Activated CD8-positive, alpha-beta memory T cell treated with anti-CD3 and anti-CD28 coated beads for 4 hours (primary cell): Measurements from ENCODE around the gene CAMTA2.

Experiments
- DNase-seq, 2 donors: peaks; one replicate each; pipeline ENCODE4 v3.0.0-alpha.2; 2020; ENCODE audit warnings: low read depth in 2 of 2

Gene CAMTA2

GRCh38 chr17:4948166-4948930, 39.1 kb downstream of the CAMTA2 start, which contains the start of gene PFN1:
Gene PFN1 (minus strand): TSS chr17:4948530. CDS start chr17:4948394, 136 bp downstream.
- peak; percentile 79 to 85 for DNase-seq

GRCh38 chr17:4947411-4948165, 39.9 kb downstream of the CAMTA2 start:
- DNase-seq: no peak

GRCh38 chr17:4947010-4947410, 40.5 kb downstream of the CAMTA2 start:
- DNase-seq: no peak

- DNase-seq: no peak
Observed at GRCh38 chr17:4946312-4946976, 41.0 kb downstream of the CAMTA2 start.

GRCh38 chr17:4945944-4946280, 41.6 kb downstream of the CAMTA2 start:
- no peak for DNase-seq

- DNase-seq: peak; percentile 73 to 74
Observed at GRCh38 chr17:4945176-4945943, 42.1 kb downstream of the CAMTA2 start.

- no peak for DNase-seq
Observed at GRCh38 chr17:4944554-4945175, 42.8 kb downstream of the CAMTA2 start.

GRCh38 chr17:4944163-4944553, 43.3 kb downstream of the CAMTA2 start:
- DNase-seq: no peak

- DNase-seq: no peak
Observed at GRCh38 chr17:4942760-4943508, 44.5 kb downstream of the CAMTA2 start.

- no peak for DNase-seq
Observed at GRCh38 chr17:4941319-4941610, 46.2 kb downstream of the CAMTA2 start.

- no peak for DNase-seq
Observed at GRCh38 chr17:4940555-4941318, 46.7 kb downstream of the CAMTA2 start.

- DNase-seq: peak; percentile 88 to 95
Observed at GRCh38 chr17:4939796-4940554, 47.5 kb downstream of the CAMTA2 start, which contains the start of the genes RNF167 and SLC25A11. Gene RNF167 (plus strand): TSS chr17:4940268. CDS start chr17:4940910, 642 bp downstream. Gene SLC25A11 (minus strand): TSS chr17:4940046. CDS start chr17:4939910, 136 bp downstream.

- DNase-seq: no peak
Observed at GRCh38 chr17:4939546-4939795, 48.0 kb downstream of the CAMTA2 start.

- DNase-seq: no peak
Observed at GRCh38 chr17:4938688-4939545, 48.6 kb downstream of the CAMTA2 start.

GRCh38 chr17:4938069-4938491, 49.4 kb downstream of the CAMTA2 start:
- no peak for DNase-seq

- DNase-seq: no peak
Observed at GRCh38 chr17:4937553-4937952, 49.9 kb downstream of the CAMTA2 start.

- no peak for DNase-seq
Observed at GRCh38 chr17:4936436-4936835, 51.0 kb downstream of the CAMTA2 start.

GRCh38 chr17:4935650-4936049, 51.8 kb downstream of the CAMTA2 start:
- no peak for DNase-seq
